Thyroid gland (tissue), 4 donors: ENCODE data around the gene TAC4. TPM values are rescaled to one million over a fixed set of nuclear protein-coding genes. Genes with fewer than 3 reads are reported as not detected.

Source experiments
- DNase-seq, 2 donors: peaks; one replicate each; pipeline ENCODE4 v3.0.0-alpha.2; 2019
- H3K27ac ChIP-seq, 3 donors: fragments of 200-600 bp; sonication (generic); 1 replicate in 2 of 3; 2 replicates in 1 of 3; pipeline ENCODE4 v1.5.1; 2016 to 2019; ENCODE audit warnings: mild to moderate bottlenecking in 1 of 3, moderate library complexity in 1 of 3
- H3K27me3 ChIP-seq: fragments of 200-600 bp; sonication (generic); one replicate; pipeline ENCODE4 v1.5.1; 2019
- H3K36me3 ChIP-seq, 2 donors: fragments of 200-600 bp; sonication (generic); one replicate each; pipeline ENCODE4 v1.5.1; 2016 to 2019
- H3K4me1 ChIP-seq, 2 donors: fragments of 200-600 bp; sonication (generic); one replicate each; pipeline ENCODE4 v1.5.1; 2017 to 2019
- H3K4me3 ChIP-seq, 3 donors: fragments of 200-600 bp; sonication (generic); replicated peaks in 1 of 3; 1 replicate in 2 of 3; 2 replicates in 1 of 3; pipeline ENCODE4 v1.5.1; 2016; ENCODE audit warnings: mild to moderate bottlenecking in 1 of 3
- H3K9me3 ChIP-seq: fragments of 200-600 bp; sonication (generic); one replicate; pipeline ENCODE4 v1.5.1; 2017
- CTCF ChIP-seq, 6 experiments: fragments of 200-600 bp in 3 of 6; fragments of 450-650 bp in 3 of 6; sonication (generic) in 3 of 6; IDR thresholded peaks; one replicate each; pipeline ENCODE4 v1.5.1; 2016 to 2019; ENCODE audit warnings: antibody characterized with exemption in 6 of 6, mild to moderate bottlenecking in 2 of 6, inconsistent platforms in 1 of 6, moderate library complexity in 1 of 6
- POLR2A ChIP-seq, 2 donors: fragments of 450-650 bp; IDR thresholded peaks; one replicate each; pipeline ENCODE4 v1.6.1; 2017; ENCODE audit warnings: antibody characterized with exemption in 2 of 2, mild to moderate bottlenecking in 2 of 2, moderate library complexity in 1 of 2
- WGBS, 2 donors: methylation state at CpG; one replicate each; pipeline ENCODE4 v1.1.5; 2017; 5-methylcytosine and 5-hydroxymethylcytosine counted together
- intact Hi-C: fragments of 100-400 bp; cut with DNase I; formaldehyde crosslinking; loops from one replicate; pipeline ENCODE4 v1.15.1; 2023
- total RNA-seq, 4 donors: library from RNA; depleted of rRNA; stranded (reverse); fragments of >200 nt; gene quantifications; one replicate each; pipeline ENCODE4 v1.2.3, GENCODE V29; 2016

TAC4 gene
- total RNA-seq, 4 donors from 2014 or later, result not detected

- Histone ChIP-seq H3K27me3 (no peaks in the 10 kb centered on the region), H3K27ac (no peak overlapping the region), H3K9me3 (no peaks in the 10 kb centered on the region), H3K4me3 (no peak overlapping the region), H3K36me3 (no peaks in the 10 kb centered on the region), H3K4me1 (no peaks in the 10 kb centered on the region)
- TF ChIP-seq CTCF (IDR thresholded peaks at IDR 0.05) (peak in 2 of 6 experiments; percentile 15 to 20), POLR2A (IDR thresholded peaks at IDR 0.05) (no peak)
- no peak for DNase-seq
- intact Hi-C loops, result no loop called here
- 85 to 91% methylated on average over 5 to 6 of the region's 6 CpGs for WGBS, 2 donors
Measured at GRCh38 chr17:49843774-49844350, 4.0 kb downstream of the TAC4 start.

GRCh38 chr17:49842846-49843245 is 5.0 kb downstream of the TAC4 start:
- Histone ChIP-seq H3K36me3 (no peaks in the 10 kb centered on the region), H3K4me1 (no peaks in the 10 kb centered on the region), H3K9me3 (no peaks in the 10 kb centered on the region), H3K27me3 (no peaks in the 10 kb centered on the region), H3K27ac (no peak overlapping the region), H3K4me3 (no peak overlapping the region)
- TF ChIP-seq POLR2A (IDR thresholded peaks at IDR 0.05) (no peak), CTCF (IDR thresholded peaks at IDR 0.05) (no peak)
- WGBS, 2 donors, result 86% methylated on average over 6 of the region's 6 CpGs
- intact Hi-C loops, result no loop called here
- no peak for DNase-seq

- no peak overlapping the region for H3K27ac ChIP-seq
- H3K4me3 ChIP-seq, result no peak overlapping the region
- intact Hi-C loops, result no loop called here
- DNase-seq, result no peak
- WGBS, 2 donors, result 85 to 87% methylated on average over 3 of the region's 3 CpGs
- no peaks in the 10 kb centered on the region for H3K9me3 ChIP-seq
- TF ChIP-seq CTCF (IDR thresholded peaks at IDR 0.05) (no peak), POLR2A (IDR thresholded peaks at IDR 0.05) (no peak)
- H3K36me3 ChIP-seq, result no peaks in the 10 kb centered on the region
- H3K4me1 ChIP-seq, result no peaks in the 10 kb centered on the region
- no peaks in the 10 kb centered on the region for H3K27me3 ChIP-seq
Measured at GRCh38 chr17:49842371-49842770, 5.5 kb downstream of the TAC4 start.

- intact Hi-C loops, result no loop called here
- no peaks in the 10 kb centered on the region for H3K36me3 ChIP-seq
- H3K9me3 ChIP-seq, result no peaks in the 10 kb centered on the region
- H3K27ac ChIP-seq, result no peak overlapping the region
- WGBS, 2 donors, result 92 to 98% methylated on average over 3 of the region's 3 CpGs
- TF ChIP-seq CTCF (IDR thresholded peaks at IDR 0.05), result no peak
- no peak for TF ChIP-seq POLR2A (IDR thresholded peaks at IDR 0.05)
- peaks cover under 1 to 5% of the 10 kb centered on the region in 2 donors for H3K4me1 ChIP-seq
- H3K4me3 ChIP-seq, result no peak overlapping the region
- H3K27me3 ChIP-seq, result no peaks in the 10 kb centered on the region
- no peak for DNase-seq
Measured at GRCh38 chr17:49841548-49841947, 6.3 kb downstream of the TAC4 start.

GRCh38 chr17:49839455-49839854 is 8.4 kb downstream of the TAC4 start:
- TF ChIP-seq POLR2A (IDR thresholded peaks at IDR 0.05), result no peak
- no peak for TF ChIP-seq CTCF (IDR thresholded peaks at IDR 0.05)
- DNase-seq, result no peak
- peaks cover 0 to 5% of the 10 kb centered on the region in 2 donors for H3K36me3 ChIP-seq
- no peak overlapping the region for H3K27ac ChIP-seq
- H3K9me3 ChIP-seq, result no peaks in the 10 kb centered on the region
- peaks cover 17 to 22% of the 10 kb centered on the region in 2 donors for H3K4me1 ChIP-seq
- intact Hi-C loops, result no loop called here
- WGBS, 2 donors, result 77 to 83% methylated on average over 5 of the region's 5 CpGs
- H3K27me3 ChIP-seq, result no peaks in the 10 kb centered on the region
- H3K4me3 ChIP-seq, result no peak overlapping the region
